CD4-positive, alpha-beta T cell treated with Interferon gamma for 1 hour (primary cell): ENCODE measurements around the gene ST6GALNAC4.
"Not testable (repeated sequence)": the region's sequence is repeated elsewhere in the genome, so short reads cannot be mapped to it uniquely, and the experiment has no call there.

Experiments
- DNase-seq: peaks from one replicate; pipeline ENCODE4 v3.0.0-alpha.2; 2020

Gene ST6GALNAC4

DNA sequence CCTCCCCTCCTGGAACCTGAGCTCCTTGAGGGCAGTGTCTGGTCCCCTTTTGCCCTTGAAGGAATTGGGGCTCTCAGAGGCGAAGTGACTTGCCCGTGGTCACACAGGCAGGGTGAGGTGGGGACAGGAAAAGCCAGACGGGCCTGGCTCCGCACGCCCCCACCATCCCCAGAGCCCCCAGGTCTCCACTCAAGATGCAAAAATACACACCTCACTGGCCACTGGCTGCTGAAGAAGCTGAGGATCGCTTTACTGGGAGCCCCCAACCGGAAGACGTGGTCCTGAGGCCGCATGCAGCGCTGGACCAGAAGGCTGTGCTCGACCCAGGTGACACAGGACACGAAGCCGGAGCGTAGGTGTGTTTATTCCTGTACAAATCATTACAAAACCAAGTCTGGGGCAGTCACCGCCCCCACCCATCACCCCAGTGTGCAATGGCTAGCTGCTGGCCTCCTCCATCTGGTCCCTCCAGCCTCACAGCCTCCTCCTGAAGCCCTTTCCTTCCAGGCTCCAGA, 31.8 kb downstream of the ST6GALNAC4 start:
- no peak for DNase-seq

DNA sequence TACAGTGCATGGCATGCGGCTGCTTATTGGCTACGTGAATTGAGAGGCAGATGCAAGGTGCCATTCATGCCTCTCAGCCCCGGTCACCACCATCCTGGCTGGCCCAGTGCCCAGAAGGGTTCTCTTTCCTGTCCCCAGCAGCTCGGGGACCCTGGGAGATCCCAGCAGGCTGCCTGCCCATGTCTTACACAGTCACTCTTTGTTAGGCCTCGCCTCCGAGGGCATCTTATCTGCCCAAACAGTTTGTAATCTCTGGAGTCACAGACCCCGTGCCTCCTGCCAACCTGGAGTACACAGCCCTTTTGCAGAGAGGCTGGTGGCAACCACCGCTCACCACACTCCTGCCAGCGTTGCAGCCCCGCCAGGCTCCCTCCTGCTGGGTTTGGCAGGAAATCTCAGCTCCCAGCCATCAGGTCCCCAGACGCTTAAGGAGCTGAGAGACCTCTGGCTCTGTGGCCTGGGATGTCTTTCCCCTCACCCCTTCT, 32.4 kb downstream of the ST6GALNAC4 start:
- DNase-seq, result no peak

DNA sequence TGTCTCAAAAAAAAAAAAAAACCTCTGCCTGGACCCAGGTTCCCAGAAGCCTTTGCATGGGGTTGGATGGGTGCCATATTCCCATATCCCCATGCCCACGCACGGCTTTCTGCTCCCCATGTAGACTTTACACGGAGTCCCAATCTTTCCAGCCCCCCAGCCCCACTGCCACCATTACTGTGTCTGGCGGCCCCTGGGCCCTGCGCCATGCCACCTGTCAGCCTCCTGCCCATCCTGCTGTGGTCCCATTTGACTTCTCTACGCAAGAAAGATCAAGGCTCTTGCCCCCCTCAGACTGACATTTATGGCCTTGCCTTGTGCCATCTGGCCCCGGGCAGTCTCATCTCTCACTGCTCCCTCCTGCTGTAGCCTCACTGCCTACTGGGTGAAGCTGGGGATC, 32.9 kb downstream of the ST6GALNAC4 start:
- DNase-seq, result no peak

DNA sequence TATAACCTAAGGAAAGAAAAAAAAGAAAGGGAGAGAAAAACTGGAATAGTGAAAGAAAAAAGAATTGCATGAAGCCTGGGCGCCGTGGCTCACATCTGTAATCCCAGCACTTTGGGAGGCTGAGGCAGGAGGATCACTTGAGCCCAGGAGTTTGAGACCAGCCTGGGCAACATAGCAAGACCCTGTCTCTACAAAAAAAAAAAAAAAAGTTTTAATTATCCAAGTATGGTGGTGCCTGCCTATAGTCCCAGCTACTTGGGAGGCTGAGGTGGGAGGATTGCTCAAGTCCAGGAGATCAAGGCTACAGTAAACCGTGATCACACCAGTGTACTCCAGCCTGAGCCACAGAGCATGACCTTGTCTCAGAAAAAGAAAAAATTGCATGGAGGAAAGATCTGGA, 35.1 kb downstream of the ST6GALNAC4 start:
- DNase-seq, result not testable (repeated sequence)

DNA sequence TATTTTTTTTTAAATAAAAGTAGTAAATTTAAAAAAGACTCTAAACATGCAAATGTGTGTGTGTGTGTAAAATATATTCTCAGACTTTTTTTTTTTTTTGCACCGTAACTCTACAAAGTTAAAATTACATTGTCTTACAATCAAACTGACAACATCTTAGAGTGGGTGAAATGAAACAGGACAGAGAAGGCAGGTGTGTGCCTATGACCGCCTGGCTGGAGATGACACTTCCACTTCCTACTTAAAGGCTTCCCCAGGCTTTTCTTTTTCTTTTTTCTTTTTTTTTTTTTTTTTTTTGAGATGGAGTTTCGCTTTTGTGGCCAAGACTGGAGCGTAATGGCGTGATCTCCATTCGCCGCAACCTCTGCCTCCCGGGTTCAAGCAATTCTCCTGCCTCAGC, 36.7 kb downstream of the ST6GALNAC4 start:
- DNase-seq, result no peak

DNA sequence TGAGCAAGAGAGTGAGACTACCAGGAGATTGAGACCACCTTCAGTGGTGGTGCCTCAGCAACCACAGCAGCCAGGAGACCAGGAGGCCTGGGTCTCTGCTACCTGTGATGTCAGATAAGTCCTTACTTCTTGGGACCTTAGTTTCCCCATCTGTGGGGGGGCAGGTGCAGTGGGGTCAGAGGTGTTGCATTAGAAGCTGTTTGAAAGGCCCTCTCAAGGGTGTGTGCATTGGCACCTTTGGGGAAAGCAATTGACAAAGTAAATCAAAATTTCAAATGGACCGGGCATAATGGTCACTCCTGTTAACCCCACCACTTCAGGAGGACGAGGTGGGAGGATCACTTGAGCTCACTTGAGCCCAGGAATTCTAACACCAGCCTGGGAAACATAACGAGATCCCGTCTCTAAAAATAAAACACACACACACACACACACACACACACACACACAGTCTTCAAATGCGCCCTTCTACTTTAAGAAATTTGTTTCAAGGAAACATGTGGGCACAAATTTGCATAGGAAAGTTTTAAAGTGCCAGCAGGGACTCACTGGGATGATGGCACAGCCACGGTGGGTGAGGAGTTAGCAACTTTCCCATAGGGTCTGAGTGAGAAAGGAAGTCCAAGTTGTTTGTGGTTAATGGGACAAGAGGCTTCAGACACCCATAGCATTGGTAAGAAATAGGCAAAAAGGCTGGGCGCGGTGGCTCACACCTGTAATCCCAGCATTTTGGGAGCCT, 38.0 kb downstream of the ST6GALNAC4 start:
- DNase-seq, result no peak

DNA sequence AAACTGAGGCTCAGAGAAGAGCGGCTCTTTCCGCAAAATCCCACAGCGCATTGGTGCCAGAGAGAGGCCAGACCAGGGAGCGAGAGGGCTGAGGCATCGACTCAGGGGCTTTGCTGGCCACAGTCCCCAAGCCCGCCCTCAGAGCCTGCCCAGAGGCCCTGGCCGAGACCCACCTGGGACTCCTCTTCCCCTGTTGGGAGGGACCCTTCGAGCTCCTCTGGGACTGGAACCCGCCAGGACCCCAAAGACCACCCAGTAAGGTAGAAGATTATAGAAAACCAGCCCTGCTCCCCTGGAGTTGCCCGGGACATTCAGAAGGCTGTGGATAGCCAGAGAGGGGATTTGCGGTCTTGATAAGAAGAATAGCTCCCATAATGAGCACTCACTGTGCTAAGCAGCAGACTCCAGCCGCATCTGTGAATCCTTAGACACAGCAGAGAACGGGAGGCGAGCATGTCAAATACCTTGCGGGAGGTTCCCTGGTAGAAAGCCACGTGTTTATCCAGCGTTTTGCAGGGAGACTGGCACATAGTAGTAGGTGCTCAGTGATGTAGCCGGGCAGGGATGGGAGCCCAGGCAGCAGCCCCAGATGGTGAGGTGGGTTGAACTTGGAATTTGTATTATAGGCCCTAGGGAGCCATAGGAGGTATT, 38.7 kb downstream of the ST6GALNAC4 start:
- no peak for DNase-seq

DNA sequence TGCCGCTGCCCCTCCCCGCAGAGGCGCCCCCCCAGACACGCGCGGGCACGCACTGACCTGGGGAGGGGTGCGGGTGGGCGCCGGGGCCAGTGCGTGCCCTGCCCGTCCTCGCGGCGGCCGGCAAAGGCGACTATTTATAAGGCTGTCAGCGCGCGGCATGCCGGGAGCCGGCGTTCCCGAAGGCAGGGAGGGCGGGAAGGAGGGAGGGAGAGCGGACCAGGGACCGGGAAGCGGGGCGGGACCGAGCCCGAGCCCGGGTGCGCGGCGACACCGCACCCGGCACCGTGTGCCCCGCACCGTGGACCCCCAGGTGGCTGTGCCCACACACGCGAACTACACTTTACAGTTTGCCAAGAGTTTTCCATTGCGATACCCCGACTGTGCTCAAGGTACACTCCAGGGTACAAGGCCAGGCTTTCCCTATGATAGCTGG, 39.3 kb downstream of the ST6GALNAC4 start, which contains the start of gene AK1:
Gene AK1, minus strand, starts transcription at position 110 of the 433 bp plus-strand sequence. CDS start 3,058 bp downstream, outside the sequence.
- DNase-seq, result no peak

DNA sequence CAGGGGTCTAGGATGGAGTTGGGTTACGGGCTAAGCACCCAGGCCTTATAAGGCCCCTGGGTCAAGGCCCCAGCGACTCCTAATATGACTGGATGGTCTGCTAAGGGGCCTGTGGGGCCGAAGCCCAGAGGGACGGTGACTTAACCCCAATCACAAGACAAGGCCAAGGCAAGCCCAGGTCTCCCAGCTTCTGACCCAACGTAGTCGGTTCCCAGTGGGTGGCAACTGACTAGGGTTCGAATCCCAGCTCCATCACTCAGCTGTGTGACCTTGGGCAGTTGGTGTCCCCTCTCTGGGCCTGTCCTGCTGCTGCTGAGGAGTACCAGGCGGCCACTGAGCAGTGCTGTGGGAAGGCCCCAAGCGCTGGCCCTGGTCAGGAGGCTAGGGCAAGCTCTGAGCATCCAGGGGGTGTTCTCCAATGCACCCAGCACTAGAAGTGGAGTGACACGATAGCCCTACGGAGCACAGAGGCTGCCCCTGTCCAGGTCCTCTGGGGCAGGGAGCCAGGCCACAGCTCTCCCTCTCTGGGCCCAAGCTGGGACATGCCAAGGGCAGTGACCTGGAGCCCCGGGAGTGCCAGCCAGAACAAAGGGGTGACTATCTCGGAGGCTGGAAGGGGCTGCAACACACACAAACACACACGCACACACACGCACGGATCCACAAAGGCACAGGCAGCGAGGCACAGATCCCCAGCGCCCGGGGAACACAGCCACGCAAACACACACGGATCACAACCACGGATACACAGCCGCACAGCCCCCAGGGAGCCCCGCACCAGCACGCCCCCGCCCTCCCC, 39.9 kb downstream of the ST6GALNAC4 start:
- no peak for DNase-seq

DNA sequence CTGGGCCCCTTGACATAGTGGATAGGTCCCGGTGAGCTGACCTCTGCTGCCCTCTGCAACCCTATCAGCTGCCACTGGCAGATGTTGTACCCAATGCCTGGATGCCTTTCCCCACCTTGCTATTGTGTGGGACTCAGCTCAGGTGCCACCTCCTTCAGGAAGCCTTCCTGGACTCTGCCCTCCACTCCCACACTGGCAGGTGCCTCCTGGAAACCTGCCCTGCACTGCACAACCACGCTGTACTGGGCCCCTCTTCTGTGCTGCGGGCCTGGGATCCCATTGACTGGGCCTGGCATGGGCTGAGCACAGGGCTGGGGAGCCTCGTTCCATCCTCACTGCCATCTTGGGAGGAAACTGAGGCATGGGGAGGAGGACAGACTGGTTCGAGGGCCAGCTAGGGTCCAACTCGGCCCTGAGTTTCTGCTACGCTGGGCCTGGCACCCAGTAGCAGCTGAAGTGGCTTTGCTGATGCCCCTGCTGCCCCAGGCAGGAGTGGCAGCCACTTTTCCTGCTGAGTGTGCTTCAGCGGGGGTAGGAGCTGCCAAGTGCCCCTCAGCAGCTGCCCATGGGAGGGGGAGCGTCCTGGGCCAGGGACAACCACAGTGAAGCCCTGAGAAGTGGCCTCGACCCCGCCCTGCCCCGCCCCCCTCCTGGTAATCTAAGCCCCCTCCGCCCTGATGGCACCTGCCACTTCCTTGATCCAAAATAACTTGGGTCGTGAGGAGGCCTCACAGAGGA, 40.6 kb downstream of the ST6GALNAC4 start:
- no peak for DNase-seq

DNA sequence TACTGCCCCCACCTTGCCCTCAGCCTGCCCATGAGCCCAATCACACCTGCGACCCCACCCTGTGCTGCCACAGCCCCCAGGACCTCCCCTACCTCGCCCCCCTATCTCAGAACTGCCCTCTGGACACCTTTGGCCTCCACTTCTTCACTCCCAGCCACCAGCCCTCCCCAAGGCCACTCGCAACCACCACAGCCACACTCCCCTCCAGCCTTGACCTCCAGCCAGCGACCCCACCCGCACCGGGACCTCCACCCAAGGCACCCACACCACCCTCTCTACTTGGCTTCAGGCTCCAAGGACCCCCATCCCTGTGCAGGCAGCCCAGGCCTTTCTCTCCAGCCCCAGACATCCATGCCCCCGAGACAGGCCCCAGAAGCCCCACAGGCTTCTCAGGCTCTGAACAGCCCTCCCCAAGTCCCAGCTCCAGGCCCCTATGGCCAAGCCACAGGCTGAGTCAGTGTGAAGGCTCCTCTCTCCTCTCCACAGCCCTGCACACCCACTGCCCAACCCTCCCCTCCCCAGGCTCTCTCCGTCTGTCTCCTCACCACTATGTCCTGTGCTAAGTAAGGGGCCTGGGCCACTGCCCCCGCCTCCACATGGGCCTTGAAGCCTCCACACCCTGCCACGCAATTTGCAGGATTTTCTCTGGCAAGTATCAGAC, 41.4 kb downstream of the ST6GALNAC4 start:
- no peak for DNase-seq

DNA sequence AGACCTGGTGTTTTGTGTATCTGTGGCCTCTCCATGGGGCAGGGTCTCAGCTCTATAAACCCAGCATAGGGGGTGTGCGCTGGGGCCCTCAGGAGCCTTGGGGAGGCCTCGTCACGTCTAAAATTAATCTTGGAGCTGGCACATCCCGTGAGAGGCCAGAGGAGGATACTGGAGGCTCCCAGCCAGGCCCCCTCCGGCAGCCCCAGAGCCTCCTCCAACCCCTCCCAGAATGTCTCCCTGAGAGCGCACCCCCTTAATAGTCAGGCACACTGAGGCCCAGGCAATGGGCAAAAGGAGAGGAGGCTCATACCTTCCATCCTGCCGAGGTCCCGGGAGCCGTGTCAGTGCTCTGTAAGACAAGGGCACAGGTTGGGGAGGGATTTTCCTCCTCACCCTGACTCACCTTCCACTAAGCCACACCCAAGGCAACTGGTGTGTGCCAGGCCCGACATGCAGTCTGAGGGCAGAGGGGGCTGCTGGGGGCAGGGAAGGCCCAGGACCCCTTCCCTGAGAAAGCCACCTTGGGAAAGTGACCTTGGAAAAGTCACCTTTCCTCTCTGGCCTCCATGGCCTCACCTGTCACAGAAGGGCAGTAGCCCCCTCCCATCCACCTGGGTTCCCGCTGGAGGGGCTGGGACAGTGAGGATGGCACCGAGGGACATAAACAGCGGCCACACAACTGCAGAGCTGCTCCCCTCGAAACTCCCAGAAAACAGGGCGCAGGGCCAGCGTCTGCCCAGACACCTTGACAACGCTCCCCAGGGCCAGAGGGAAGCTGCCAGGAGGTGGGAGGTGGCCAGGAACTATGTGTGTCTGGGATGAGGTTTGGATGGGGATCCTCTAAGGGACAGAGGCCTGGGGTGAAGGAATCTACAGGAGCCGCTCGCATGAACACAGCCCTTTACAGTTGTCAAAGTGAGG, 42.3 kb downstream of the ST6GALNAC4 start:
- no peak for DNase-seq

DNA sequence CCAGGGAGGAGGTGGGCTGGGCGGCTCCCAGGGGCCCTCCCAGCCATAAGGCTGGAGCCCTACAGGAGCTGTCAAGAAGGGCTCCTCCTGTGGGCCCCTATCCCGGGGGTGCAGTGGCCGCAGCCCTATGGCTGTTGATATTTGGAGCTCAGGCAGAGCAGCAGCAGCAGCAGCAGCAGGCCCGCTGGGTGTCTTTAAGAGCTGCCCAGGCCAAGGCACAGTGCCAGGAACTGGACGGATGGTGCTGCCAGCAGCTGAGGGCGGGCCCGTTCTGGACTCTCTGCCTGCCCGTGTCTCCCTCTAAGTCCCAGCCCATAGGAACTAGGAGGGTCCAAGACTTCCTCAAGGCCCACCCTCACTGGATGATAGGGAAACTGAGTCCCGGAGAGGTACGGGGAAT, 43.0 kb downstream of the ST6GALNAC4 start:
- DNase-seq, result no peak

DNA sequence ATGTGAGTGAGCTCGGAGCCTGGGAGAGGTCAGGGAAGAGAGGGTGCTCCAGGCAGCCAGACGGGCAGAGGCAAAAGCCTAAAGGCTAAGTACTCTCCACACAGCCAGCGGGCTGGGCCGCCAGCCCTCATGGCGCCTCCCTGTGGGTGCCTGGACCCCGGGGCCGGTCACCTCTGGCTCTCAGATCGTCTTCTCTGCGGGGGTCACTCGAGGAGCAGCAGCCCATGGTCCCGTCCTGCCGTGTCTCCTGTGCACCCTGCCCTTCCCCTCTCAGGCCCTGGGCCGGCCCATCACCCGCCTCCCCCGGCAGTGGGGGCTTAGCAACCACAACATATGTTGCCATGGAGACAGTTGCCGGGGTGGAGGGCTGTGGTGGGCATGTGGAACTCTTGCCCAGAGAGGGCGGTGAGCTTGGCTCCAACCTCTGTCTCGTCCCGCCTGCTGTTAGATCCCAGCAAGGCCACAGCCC, 43.6 kb downstream of the ST6GALNAC4 start:
- no peak for DNase-seq

DNA sequence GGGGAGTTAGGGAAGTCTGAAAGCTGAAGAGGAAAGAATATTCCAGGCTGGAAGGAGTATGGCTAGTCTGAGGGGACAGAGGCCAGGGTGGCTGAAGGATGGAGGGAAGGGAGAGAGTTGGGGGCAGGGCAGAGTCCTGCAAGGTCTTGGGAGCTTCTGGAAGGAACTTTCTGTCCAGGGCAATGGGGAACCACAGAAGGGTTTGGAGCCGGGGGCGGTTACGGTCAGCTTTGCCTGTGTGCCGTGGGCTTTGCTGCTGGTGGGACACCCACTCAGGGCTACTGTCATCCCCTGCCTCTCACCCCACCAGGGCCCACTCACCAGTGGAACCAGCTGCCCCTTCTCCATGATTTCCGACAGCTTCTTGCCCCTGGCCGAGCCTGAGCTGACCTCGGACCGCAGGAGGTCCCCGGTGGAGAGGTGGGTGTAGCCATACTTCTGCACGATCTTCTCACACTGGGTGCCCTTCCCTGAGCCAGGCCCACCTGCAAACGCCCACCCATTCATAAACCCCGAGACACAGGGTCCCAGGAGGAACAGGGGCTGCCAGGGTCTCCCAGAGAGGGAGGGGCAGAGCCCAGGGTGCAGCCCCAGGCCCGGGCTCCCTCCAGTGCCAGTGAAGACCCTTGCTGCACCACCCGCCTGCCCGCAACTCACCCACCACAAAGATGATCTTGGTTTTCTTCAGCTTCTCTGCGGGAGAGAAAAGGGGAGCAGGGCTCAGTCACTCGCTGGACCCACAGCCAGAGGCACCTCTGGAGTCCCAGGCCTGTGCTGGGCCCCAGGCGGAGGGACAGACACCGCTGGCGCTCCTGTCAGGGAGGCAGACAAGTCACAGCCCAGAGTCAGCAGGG, 44.2 kb downstream of the ST6GALNAC4 start:
- DNase-seq, result no peak

DNA sequence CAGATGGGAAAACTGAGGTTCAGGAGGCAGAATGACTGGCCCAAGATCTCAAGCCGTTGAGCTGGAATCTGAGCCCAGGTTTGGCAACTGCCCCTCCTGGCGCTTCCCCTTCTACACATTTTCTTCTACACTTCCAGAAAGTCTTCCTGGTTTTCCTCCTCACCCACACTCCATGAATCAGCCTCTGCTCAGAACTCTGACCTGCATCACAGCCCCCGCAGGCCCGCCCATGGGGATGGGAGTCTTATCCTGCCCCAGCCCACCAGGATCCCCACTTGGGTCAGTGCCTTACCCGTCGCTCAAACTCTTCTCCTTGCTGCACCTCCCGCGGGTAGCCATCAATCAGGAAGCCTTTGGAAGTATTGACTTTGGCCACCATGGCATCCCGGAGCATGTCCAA, 45.3 kb downstream of the ST6GALNAC4 start:
- no peak for DNase-seq

DNA sequence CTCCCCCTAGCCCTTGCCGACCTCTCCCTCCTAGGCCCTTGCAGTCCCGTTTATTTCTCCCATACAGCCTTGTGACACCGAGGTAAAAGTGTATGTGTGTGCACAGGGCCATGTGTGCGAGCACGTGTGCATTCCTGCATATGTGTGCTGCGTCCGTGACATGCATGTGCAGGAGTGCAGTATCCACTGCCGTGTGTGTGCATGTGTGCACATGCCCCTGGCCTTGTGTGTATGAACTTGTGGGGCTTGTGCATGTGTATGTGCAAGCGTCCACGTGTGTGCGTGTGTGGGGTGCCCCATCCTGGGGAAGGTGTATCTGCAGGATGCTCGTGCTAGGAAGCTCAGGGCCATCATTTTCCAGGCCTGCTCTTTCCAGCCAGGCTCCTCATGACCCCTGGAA, 46.0 kb downstream of the ST6GALNAC4 start:
- DNase-seq, result no peak

DNA sequence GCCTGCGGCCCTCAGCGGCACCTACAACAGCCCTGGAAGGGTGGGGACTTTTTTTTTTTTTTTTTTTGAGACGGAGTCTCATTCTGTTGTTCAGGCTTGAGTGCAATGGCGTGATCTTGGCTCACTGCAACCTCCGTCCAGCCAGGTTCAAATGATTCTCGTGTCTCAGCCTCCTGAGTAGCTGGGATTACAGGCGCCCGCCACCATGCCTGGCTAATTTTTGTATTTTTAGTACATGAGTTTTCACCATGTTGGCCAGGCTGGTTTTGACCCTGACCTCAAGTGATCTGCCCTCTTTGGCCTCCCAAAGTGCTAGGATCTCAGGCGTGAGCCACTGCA, 46.7 kb downstream of the ST6GALNAC4 start:
- not testable (repeated sequence) for DNase-seq

DNA sequence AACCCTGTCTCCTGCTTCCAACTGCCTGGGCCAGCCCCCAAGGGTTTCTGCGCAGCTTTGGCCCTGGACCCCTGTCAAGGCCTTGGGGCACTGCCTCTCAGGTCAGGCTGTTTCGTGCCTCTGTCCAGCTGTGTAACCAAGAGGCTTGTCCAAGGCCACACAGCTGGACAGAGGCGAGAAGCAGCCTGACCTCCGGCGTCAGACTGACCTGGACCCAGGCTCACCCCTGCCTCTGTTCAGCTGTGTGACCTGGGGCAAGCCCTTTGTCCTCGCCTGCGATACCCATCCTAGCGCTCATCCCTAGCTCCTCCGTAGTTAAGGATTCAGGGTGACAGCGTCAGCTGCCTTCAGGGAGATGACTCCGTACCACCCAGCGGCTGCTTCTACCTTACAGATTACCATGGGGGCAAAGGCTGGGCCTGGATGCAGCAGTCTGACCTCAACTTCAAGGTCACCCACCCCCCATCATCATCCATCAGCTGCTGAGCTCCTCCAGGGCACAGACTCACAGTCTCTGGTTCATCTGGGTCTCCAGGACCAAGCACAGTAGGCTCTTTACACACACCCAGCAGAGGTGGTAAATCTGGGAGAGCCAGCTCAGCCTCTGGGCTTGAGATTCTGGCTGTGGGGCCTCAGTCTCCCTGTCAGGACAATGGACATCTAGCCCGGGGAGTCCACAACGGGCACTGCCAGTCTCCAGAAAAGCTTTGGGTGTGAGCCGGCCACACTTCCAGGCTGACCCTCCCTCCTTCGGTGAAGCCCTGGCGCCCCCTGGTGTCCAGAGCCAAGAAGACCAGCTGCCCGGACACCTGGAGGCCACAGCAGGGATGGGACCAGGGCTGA, 47.3 kb downstream of the ST6GALNAC4 start:
- DNase-seq, result peak; percentile 82
